HCT116 (cell line): ENCODE data around the gene LMX1A. TPM values are rescaled to one million over a fixed set of nuclear protein-coding genes. Genes with fewer than 3 reads are reported as not detected.

Source experiments
- ATAC-seq: fragments of 200-7000 bp; cut with Tn5 transposase; 2 replicates; pipeline ENCODE4 v1.9.1; 2020; ENCODE audit warnings: mild to moderate bottlenecking, moderate library complexity
- BruUV-seq: library from RNA; stranded (reverse); fragments of 400-500 nt; replicated peaks from 2 replicates; lab custom pipeline; 2021; lab: Mats Ljungman, UMichigan
- CTCF ChIA-PET: fragments of 300-600 bp; sonication (Branson Sonifier 250); formaldehyde crosslinking; loops from one replicate; lab custom pipeline; 2021; ENCODE audit warnings: antibody characterized with exemption; lab: Charles Lee
- POLR2A ChIA-PET: fragments of 300-600, 350-600 bp; sonication (Branson Sonifier 250); formaldehyde crosslinking; loops from one replicate; lab custom pipeline; 2021; ENCODE audit warnings: antibody characterized with exemption; lab: Charles Lee
- RAD21 ChIA-PET, 2 experiments: fragments of 300-600 bp; sonication (Branson Sonifier 250); formaldehyde crosslinking; loops; one replicate each; lab custom pipeline; 2023; ENCODE audit warnings: low total read pairs in 2 of 2; ENCODE audit not compliant: uncharacterized antibody in 2 of 2, unreplicated experiment in 2 of 2, low non-redundant PET in 1 of 2; lab: Charles Lee
- DNase-seq: peaks from one replicate; pipeline ENCODE4 v3.0.0-alpha.2; 2010; ENCODE audit warnings: low read depth, low spot score
- H2AFZ ChIP-seq: fragments of 200-600 bp; shearing (Covaris generic), sonication (generic); 2 replicates; pipeline ENCODE4 v1.6.1; 2017; ENCODE audit warnings: low read depth, mixed run types, mixed read lengths, antibody characterized with exemption, low read length; ENCODE audit not compliant: poor library complexity, severe bottlenecking
- H3K27ac ChIP-seq: 2 replicates; pipeline ENCODE4 v1.5.1; 2012; ENCODE audit warnings: low read depth, low read length
- H3K27me3 ChIP-seq: fragments of 200-600 bp; sonication (generic); 2 replicates; pipeline ENCODE4 v1.6.1; 2016; ENCODE audit warnings: mixed run types, low read length, mixed read lengths; ENCODE audit not compliant: insufficient read depth
- H3K36me3 ChIP-seq, 2 experiments: fragments of 200-500 bp in 1 of 2; fragments of 200-600 bp in 1 of 2; sonication (Bioruptor generic) in 1 of 2; sonication (generic) in 1 of 2; 2 replicates each; pipeline versions ENCODE4 v1.5.1 to v1.6.1; 2014 to 2016; ENCODE audit warnings: low read length in 2 of 2, inconsistent platforms in 1 of 2, mixed read lengths in 1 of 2, mixed run types in 1 of 2; ENCODE audit not compliant: insufficient read depth in 2 of 2, control insufficient read depth in 1 of 2
- H3K4me1 ChIP-seq, 2 experiments: fragments of 200-600 bp in 1 of 2; sonication (generic) in 1 of 2; 2 replicates each; pipeline versions ENCODE4 v1.5.1 to v1.6.1; 2012 to 2017; ENCODE audit warnings: low read length in 2 of 2, inconsistent platforms in 1 of 2, mild to moderate bottlenecking in 1 of 2, mixed read lengths in 1 of 2, mixed run types in 1 of 2, moderate library complexity in 1 of 2; ENCODE audit not compliant: insufficient read depth in 2 of 2, control insufficient read depth in 1 of 2
- H3K4me2 ChIP-seq: fragments of 200-600 bp; sonication (generic); 2 replicates; pipeline ENCODE4 v1.6.1; 2017; ENCODE audit warnings: mixed run types, low read length, mixed read lengths
- H3K4me3 ChIP-seq, 2 experiments: fragments of 200-600 bp in 1 of 2; sonication (generic) in 1 of 2; replicated peaks in 1 of 2; 2 replicates each; pipeline ENCODE4 v1.5.1; 2011 to 2016; ENCODE audit warnings: low read length in 2 of 2, control low read depth in 1 of 2, low read depth in 1 of 2, mild to moderate bottlenecking in 1 of 2, mixed read lengths in 1 of 2, mixed run types in 1 of 2
- H3K79me2 ChIP-seq: fragments of 200-600 bp; sonication (generic); 2 replicates; pipeline ENCODE4 v1.6.1; 2017; ENCODE audit warnings: mild to moderate bottlenecking, mixed run types, low read length, moderate library complexity, mixed read lengths; ENCODE audit not compliant: insufficient read depth
- H3K9ac ChIP-seq: fragments of 200-600 bp; sonication (generic); 2 replicates; pipeline ENCODE4 v1.6.1; 2016; ENCODE audit warnings: low read length, mixed read lengths
- H3K9me2 ChIP-seq: fragments of 200-600 bp; sonication (generic), shearing (Covaris generic); 2 replicates; pipeline ENCODE4 v1.6.1; 2017; ENCODE audit warnings: mixed run types, mild to moderate bottlenecking, moderate library complexity; ENCODE audit not compliant: insufficient read depth
- H3K9me3 ChIP-seq, 2 experiments: fragments of 200-500 bp in 1 of 2; fragments of 200-600 bp in 1 of 2; sonication (Bioruptor generic) in 1 of 2; sonication (generic) in 1 of 2; 2 replicates each; pipeline ENCODE4 v1.6.1; 2014 to 2017; ENCODE audit warnings: low read length in 2 of 2, mixed read lengths in 2 of 2, inconsistent platforms in 1 of 2, low read depth in 1 of 2, mild to moderate bottlenecking in 1 of 2, mixed run types in 1 of 2, moderate library complexity in 1 of 2; ENCODE audit not compliant: control insufficient read depth in 1 of 2, insufficient read depth in 1 of 2
- H4K20me1 ChIP-seq: fragments of 200-600 bp; sonication (generic), shearing (Covaris generic); 2 replicates; pipeline ENCODE4 v1.6.1; 2017; ENCODE audit warnings: mixed run types, mild to moderate bottlenecking, moderate library complexity; ENCODE audit not compliant: insufficient read depth
- CBX3 ChIP-seq: IDR thresholded peaks from 2 replicates; pipeline ENCODE4 v1.6.1; 2012; ENCODE audit warnings: low read depth
- ELF1 ChIP-seq: IDR thresholded peaks from 2 replicates; pipeline ENCODE4 v1.6.1; 2012; ENCODE audit warnings: low read depth, borderline replicate concordance
- EZH2 ChIP-seq: fragments of 200-600 bp; sonication (generic); IDR thresholded peaks from 2 replicates; pipeline ENCODE4 v1.6.1; 2017; ENCODE audit warnings: antibody characterized with exemption, mixed run types
- EZH2phosphoT487 ChIP-seq: fragments of 200-600 bp; IDR thresholded peaks from 2 replicates; pipeline ENCODE4 v1.6.1; 2018; ENCODE audit warnings: antibody characterized with exemption, borderline replicate concordance
- JUND ChIP-seq: IDR thresholded peaks from 2 replicates; pipeline ENCODE4 v1.6.1; 2012
- POLR2AphosphoS5 ChIP-seq: IDR thresholded peaks from 2 replicates; pipeline ENCODE4 v1.6.1; 2011; ENCODE audit warnings: mild to moderate bottlenecking, low read depth, low read length, moderate library complexity
- RAD21 ChIP-seq: IDR thresholded peaks from 2 replicates; pipeline ENCODE4 v1.6.1; 2012; ENCODE audit warnings: low read depth, mild to moderate bottlenecking
- SP1 ChIP-seq: IDR thresholded peaks from 2 replicates; pipeline ENCODE4 v1.6.1; 2012; ENCODE audit warnings: low read depth
- SRF ChIP-seq: IDR thresholded peaks from 2 replicates; pipeline ENCODE4 v1.6.1; 2012; ENCODE audit warnings: low read depth
- TCF7L2 ChIP-seq: IDR thresholded peaks from 2 replicates; pipeline ENCODE4 v1.7.0; 2011; ENCODE audit warnings: borderline replicate concordance, inconsistent platforms; ENCODE audit not compliant: insufficient read depth, insufficient read length; ENCODE audit errors: extremely low read depth
- YY1 ChIP-seq: IDR thresholded peaks from 2 replicates; pipeline ENCODE4 v1.6.1; 2011; ENCODE audit warnings: low read length, low read depth, moderate library complexity, mild to moderate bottlenecking; ENCODE audit not compliant: insufficient replicate concordance; ENCODE audit errors: extremely low read depth
- ZBTB33 ChIP-seq: IDR thresholded peaks from 2 replicates; pipeline ENCODE4 v1.6.1; 2011; ENCODE audit warnings: mild to moderate bottlenecking, low read length, moderate library complexity; ENCODE audit not compliant: insufficient replicate concordance; ENCODE audit errors: extremely low read depth
- ZFX ChIP-seq: fragments of 450-650 bp; IDR thresholded peaks from 2 replicates; pipeline ENCODE4 v1.6.1; 2017
- ZNF274 ChIP-seq: fragments of 200-500 bp; sonication (Bioruptor generic); IDR thresholded peaks from 2 replicates; pipeline ENCODE4 v1.6.1; 2014; ENCODE audit warnings: mild to moderate bottlenecking, low read depth, low read length, inconsistent platforms
- intact Hi-C: fragments of 100-400 bp; cut with micrococcal nuclease; formaldehyde crosslinking; loops from 2 replicates; pipeline ENCODE4 v1.10.0; 2022
- total RNA-seq: library from RNA; stranded (reverse); gene quantifications from one replicate; pipeline ENCODE4 v1.2.1, GENCODE V29; 2021; ENCODE audit not compliant: unreplicated experiment
- TF ChIP-seq, protein P1 (sequence below): IDR thresholded peaks from 2 replicates; pipeline ENCODE4 v1.6.1; 2012
- TF ChIP-seq, protein P2 (sequence below): IDR thresholded peaks from 2 replicates; pipeline ENCODE4 v1.6.1; 2012
- TF ChIP-seq, protein P3 (sequence below): IDR thresholded peaks from 2 replicates; pipeline ENCODE4 v1.6.1; 2012; ENCODE audit warnings: low read depth

LMX1A gene
- total RNA-seq, 1 experiment from 2014 or later: not detected

DNA sequence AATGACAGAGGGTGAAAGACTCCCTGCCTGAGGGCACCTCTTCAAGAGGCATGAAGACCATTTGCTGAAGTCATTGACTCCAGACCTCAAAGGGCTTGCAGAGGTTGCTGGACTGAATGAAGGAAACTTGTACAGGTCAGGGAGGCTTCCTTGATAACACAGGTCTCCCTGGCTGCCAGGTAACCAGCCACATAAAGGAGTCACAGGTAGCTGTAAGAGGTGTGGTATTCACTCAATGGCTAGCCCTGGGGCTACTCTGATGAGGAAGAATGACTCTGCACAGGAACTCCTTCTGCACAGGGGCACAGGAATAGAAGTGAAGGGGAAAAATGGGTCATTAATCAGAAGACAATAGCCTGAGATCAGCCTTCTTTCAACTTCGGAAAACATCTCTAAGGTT, 187.5 kb downstream of the LMX1A start:
- H3K9me2 ChIP-seq: no peaks in the 10 kb centered on the region
- intact Hi-C loops: no loop called here
- no peak overlapping the region for H3K27ac ChIP-seq
- no peak overlapping the region for H2AFZ ChIP-seq
- H3K9me3 ChIP-seq: no peaks in the 10 kb centered on the region
- peaks cover 22% of the 10 kb centered on the region; the same call in 1 of the 2 replicates for H3K27me3 ChIP-seq
- no TSS peak for BruUV-seq
- no peak overlapping the region for H3K4me2 ChIP-seq
- RAD21 ChIA-PET: no interaction called here
- no peaks in the 10 kb centered on the region for H4K20me1 ChIP-seq
- no peak for DNase-seq
- TF ChIP-seq ZFX (no peak), CBX3 (no peak), EZH2 (no peak), ELF1 (no peak), RAD21 (no peak), YY1 (no peak), ZNF274 (no peak), POLR2AphosphoS5 (no peak), SP1 (no peak), JUND (no peak), SRF (no peak)
- TF ChIP-seq, protein P1, sequence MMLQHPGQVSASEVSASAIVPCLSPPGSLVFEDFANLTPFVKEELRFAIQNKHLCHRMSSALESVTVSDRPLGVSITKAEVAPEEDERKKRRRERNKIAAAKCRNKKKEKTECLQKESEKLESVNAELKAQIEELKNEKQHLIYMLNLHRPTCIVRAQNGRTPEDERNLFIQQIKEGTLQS: no peak
- H3K79me2 ChIP-seq: no peaks in the 10 kb centered on the region
- no peaks in the 10 kb centered on the region for H3K36me3 ChIP-seq
- H3K9ac ChIP-seq: no peak overlapping the region
- H3K4me3 ChIP-seq: no peak overlapping the region
- ATAC-seq: no peak
- CTCF ChIA-PET: no interaction called here
- no peaks in the 10 kb centered on the region for H3K4me1 ChIP-seq
- POLR2A ChIA-PET: no interaction called here

DNA sequence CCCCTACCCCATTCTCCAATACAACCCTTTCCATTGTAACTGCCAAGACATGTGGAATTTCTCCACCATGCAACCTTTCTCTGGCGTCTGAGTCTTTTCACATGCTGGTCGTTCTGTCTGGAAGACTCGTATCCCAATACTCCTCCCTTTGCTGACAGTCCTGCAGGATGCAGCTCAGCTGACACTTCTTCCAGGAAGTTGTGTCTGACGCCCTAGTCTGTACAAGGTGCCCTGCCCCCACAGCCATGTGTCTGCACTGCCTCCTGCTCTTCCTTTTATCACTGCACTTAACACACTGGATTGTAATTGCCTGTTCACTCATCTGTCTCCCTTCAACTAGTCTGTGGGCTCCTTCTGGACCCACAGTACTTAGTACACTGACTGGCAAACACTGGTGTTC, 188.0 kb downstream of the LMX1A start:
- BruUV-seq: no TSS peak
- Histone ChIP-seq H3K4me2 (no peak overlapping the region), H2AFZ (no peak overlapping the region), H3K36me3 (no peaks in the 10 kb centered on the region), H3K27ac (no peak overlapping the region), H3K9me2 (no peaks in the 10 kb centered on the region), H3K4me3 (no peak overlapping the region), H3K27me3 (peaks cover 22% of the 10 kb centered on the region; the same call in 1 of the 2 replicates), H3K4me1 (no peaks in the 10 kb centered on the region), H4K20me1 (no peaks in the 10 kb centered on the region), H3K9ac (no peak overlapping the region), H3K79me2 (no peaks in the 10 kb centered on the region), H3K9me3 (no peaks in the 10 kb centered on the region)
- ATAC-seq: no peak
- TF ChIP-seq ZFX: no peak
- TF ChIP-seq, protein P2, sequence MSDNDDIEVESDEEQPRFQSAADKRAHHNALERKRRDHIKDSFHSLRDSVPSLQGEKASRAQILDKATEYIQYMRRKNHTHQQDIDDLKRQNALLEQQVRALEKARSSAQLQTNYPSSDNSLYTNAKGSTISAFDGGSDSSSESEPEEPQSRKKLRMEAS: no peak
- TF ChIP-seq, protein P3, sequence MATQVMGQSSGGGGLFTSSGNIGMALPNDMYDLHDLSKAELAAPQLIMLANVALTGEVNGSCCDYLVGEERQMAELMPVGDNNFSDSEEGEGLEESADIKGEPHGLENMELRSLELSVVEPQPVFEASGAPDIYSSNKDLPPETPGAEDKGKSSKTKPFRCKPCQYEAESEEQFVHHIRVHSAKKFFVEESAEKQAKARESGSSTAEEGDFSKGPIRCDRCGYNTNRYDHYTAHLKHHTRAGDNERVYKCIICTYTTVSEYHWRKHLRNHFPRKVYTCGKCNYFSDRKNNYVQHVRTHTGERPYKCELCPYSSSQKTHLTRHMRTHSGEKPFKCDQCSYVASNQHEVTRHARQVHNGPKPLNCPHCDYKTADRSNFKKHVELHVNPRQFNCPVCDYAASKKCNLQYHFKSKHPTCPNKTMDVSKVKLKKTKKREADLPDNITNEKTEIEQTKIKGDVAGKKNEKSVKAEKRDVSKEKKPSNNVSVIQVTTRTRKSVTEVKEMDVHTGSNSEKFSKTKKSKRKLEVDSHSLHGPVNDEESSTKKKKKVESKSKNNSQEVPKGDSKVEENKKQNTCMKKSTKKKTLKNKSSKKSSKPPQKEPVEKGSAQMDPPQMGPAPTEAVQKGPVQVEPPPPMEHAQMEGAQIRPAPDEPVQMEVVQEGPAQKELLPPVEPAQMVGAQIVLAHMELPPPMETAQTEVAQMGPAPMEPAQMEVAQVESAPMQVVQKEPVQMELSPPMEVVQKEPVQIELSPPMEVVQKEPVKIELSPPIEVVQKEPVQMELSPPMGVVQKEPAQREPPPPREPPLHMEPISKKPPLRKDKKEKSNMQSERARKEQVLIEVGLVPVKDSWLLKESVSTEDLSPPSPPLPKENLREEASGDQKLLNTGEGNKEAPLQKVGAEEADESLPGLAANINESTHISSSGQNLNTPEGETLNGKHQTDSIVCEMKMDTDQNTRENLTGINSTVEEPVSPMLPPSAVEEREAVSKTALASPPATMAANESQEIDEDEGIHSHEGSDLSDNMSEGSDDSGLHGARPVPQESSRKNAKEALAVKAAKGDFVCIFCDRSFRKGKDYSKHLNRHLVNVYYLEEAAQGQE: no peak
- no peak for TF ChIP-seq EZH2phosphoT487
- no peak for TF ChIP-seq SP1
- TF ChIP-seq TCF7L2: no peak
- no peak for TF ChIP-seq ZBTB33
- ChIA-PET POLR2A (no interaction called here), RAD21 (no interaction called here), CTCF (no interaction called here)
- DNase-seq: no peak
- intact Hi-C loops: no loop called here
